ENCODE data around the gene DUSP15. TPM values are rescaled to one million over a fixed set of nuclear protein-coding genes. Genes with fewer than 3 reads are reported as not detected.

The DUSP15 gene
- total RNA-seq, 1 donor from 2014 or later = 0.80 TPM

GRCh38 chr20:31858760-31859083, 11.6 kb downstream of the DUSP15 start:
- Histone ChIP-seq H3K9me3 (no peaks in the 10 kb centered on the region), H3K4me1 (peaks cover 13% of the 10 kb centered on the region), H3K4me3 (no peak overlapping the region), H3K27me3 (ENCODE audit: low read depth) (peaks cover 37% of the 10 kb centered on the region), H3K36me3 (no peaks in the 10 kb centered on the region), H3K27ac (no peak overlapping the region)
- TF ChIP-seq CTCF (IDR thresholded peaks at IDR 0.05) = no peak
- ATAC-seq (no peak), DNase-seq (no peak)
- intact Hi-C loops (cut with DNase I) = no loop called here

- DNase-seq = no peak
- intact Hi-C loops (cut with DNase I) = no loop called here
- no peak overlapping the region for H3K27ac ChIP-seq
- H3K4me3 ChIP-seq = no peak overlapping the region
- peaks cover 37% of the 10 kb centered on the region for H3K27me3 ChIP-seq (ENCODE audit: low read depth)
- H3K4me1 ChIP-seq = peaks cover 13% of the 10 kb centered on the region
- no peaks in the 10 kb centered on the region for H3K9me3 ChIP-seq
- no peaks in the 10 kb centered on the region for H3K36me3 ChIP-seq
- no peak for ATAC-seq
- TF ChIP-seq CTCF (IDR thresholded peaks at IDR 0.05) = no peak
Observed at GRCh38 chr20:31857861-31858759, 12.2 kb downstream of the DUSP15 start.

GRCh38 chr20:31856516-31856915, 13.8 kb downstream of the DUSP15 start:
- no peak for TF ChIP-seq CTCF (IDR thresholded peaks at IDR 0.05)
- peaks cover 47% of the 10 kb centered on the region for H3K27me3 ChIP-seq (ENCODE audit: low read depth)
- peaks cover 13% of the 10 kb centered on the region for H3K4me1 ChIP-seq
- ATAC-seq (no peak), DNase-seq (no peak)
- no peak overlapping the region for H3K27ac ChIP-seq
- intact Hi-C loops (cut with DNase I) = no loop called here
- no peak overlapping the region for H3K4me3 ChIP-seq
- H3K9me3 ChIP-seq = no peaks in the 10 kb centered on the region
- H3K36me3 ChIP-seq = no peaks in the 10 kb centered on the region

- intact Hi-C loops (cut with DNase I) = loop anchor here (5.0 kb wide), 1 partner anchor 99 kb away; the partner anchor contains the start of gene PDRG1
- peaks cover 49% of the 10 kb centered on the region for H3K27me3 ChIP-seq (ENCODE audit: low read depth)
Observed at GRCh38 chr20:31853481-31853880, 16.8 kb downstream of the DUSP15 start.

GRCh38 chr20:31851240-31851955, 18.9 kb downstream of the DUSP15 start:
- no peaks in the 10 kb centered on the region for H3K4me1 ChIP-seq
- no peak overlapping the region for H3K27ac ChIP-seq
- H3K9me3 ChIP-seq = no peaks in the 10 kb centered on the region
- H3K4me3 ChIP-seq = no peak overlapping the region
- H3K27me3 ChIP-seq (ENCODE audit: low read depth) = peaks cover 36% of the 10 kb centered on the region
- DNase-seq (no peak), ATAC-seq (no peak)
- H3K36me3 ChIP-seq = no peaks in the 10 kb centered on the region
- intact Hi-C loops (cut with DNase I) = loop anchor here (5.0 kb wide), 1 partner anchor 101 kb away; the partner anchor contains the start of gene PDRG1
- TF ChIP-seq CTCF (IDR thresholded peaks at IDR 0.05) = no peak

More at GRCh38 chr20:31853481-31853880, 16.8 kb downstream of the DUSP15 start:
- no peak overlapping the region for H3K27ac ChIP-seq
- no peaks in the 10 kb centered on the region for H3K4me1 ChIP-seq
- H3K36me3 ChIP-seq = no peaks in the 10 kb centered on the region
- ATAC-seq (no peak), DNase-seq (no peak)
- no peaks in the 10 kb centered on the region for H3K9me3 ChIP-seq
- no peak for TF ChIP-seq CTCF (IDR thresholded peaks at IDR 0.05)
- no peak overlapping the region for H3K4me3 ChIP-seq
